Parathyroid adenoma (tissue), 2 donors: Measurements from ENCODE around the gene PON3.

Experiments
- H2AFZ ChIP-seq: fragments of 300-600 bp; sonication (generic); one replicate; pipeline ENCODE4 v1.7.0; 2017; ENCODE audit warnings: antibody characterized with exemption, mild to moderate bottlenecking
- H3K27ac ChIP-seq: fragments of 300-600 bp; sonication (generic); one replicate; pipeline ENCODE4 v1.7.0; 2017
- H3K27me3 ChIP-seq: fragments of 300-600 bp; sonication (generic); one replicate; pipeline ENCODE4 v1.7.0; 2017; ENCODE audit warnings: low read length; ENCODE audit not compliant: control insufficient read depth, insufficient read depth
- H3K36me3 ChIP-seq: fragments of 300-600 bp; sonication (generic); one replicate; pipeline ENCODE4 v1.7.0; 2017; ENCODE audit warnings: low read length; ENCODE audit not compliant: control insufficient read depth, insufficient read depth
- H3K4me1 ChIP-seq: fragments of 300-600 bp; sonication (generic); one replicate; pipeline ENCODE4 v1.7.0; 2017; ENCODE audit warnings: control low read depth
- H3K4me2 ChIP-seq: fragments of 300-600 bp; sonication (generic); one replicate; pipeline ENCODE4 v1.7.0; 2017; ENCODE audit warnings: low read length
- H3K4me3 ChIP-seq: fragments of 300-600 bp; sonication (generic); one replicate; pipeline ENCODE4 v1.7.0; 2017; ENCODE audit warnings: low read depth, low read length
- H3K79me2 ChIP-seq: fragments of 300-600 bp; sonication (generic); one replicate; pipeline ENCODE4 v1.7.0; 2017; ENCODE audit warnings: control low read depth
- H3K9ac ChIP-seq: fragments of 300-600 bp; sonication (generic); one replicate; pipeline ENCODE4 v1.7.0; 2017; ENCODE audit warnings: mild to moderate bottlenecking
- H3K9me3 ChIP-seq: fragments of 300-600 bp; sonication (generic); one replicate; pipeline ENCODE4 v1.7.0; 2017; ENCODE audit warnings: low read length; ENCODE audit not compliant: control insufficient read depth
- TF ChIP-seq, protein P1 (sequence below): fragments of 300-600 bp; sonication (generic); IDR thresholded peaks from one replicate; pipeline ENCODE4 v1.7.0; 2017; ENCODE audit warnings: antibody characterized with exemption, mild to moderate bottlenecking
- donor health status: primary hyperparathyroidism.

The PON3 gene

DNA sequence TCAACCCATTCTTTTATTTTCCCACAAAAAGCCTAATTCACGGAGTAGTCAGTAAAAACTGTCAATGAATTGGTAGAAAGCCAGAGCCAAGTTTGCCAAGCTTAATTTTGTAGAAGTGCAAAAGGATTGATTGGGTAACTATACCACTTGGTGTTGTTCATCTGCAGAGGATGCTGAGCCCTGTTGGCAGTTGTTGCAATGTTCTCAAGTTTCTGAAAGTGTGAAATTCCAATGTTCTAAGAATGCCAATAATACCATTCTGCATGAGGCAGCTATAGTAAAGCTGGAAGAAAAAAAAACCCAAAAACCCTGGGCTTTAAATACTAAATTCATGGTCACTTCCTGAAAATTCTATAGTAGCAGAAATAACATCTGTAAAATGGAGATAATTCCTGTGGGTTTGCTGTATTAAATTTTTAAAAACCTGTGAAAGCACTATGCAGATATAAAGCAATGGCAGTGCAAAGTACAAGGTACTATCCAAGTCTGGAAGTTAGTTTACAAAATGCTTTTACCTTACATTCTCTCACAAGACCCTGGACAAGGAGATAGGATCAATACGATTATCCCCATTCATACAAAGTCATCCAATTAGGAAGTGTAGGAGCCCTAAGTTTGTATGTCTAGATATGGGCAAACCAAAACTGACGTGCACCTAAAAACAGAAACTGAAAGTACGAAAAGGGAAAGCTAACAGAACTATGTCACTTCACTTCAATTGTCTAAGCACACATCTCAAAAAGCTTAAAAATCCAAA, 65.8 kb downstream of the PON3 start:
- H3K9ac ChIP-seq, result no peak overlapping the region
- H3K4me2 ChIP-seq, result no peak overlapping the region
- TF ChIP-seq, protein P1, sequence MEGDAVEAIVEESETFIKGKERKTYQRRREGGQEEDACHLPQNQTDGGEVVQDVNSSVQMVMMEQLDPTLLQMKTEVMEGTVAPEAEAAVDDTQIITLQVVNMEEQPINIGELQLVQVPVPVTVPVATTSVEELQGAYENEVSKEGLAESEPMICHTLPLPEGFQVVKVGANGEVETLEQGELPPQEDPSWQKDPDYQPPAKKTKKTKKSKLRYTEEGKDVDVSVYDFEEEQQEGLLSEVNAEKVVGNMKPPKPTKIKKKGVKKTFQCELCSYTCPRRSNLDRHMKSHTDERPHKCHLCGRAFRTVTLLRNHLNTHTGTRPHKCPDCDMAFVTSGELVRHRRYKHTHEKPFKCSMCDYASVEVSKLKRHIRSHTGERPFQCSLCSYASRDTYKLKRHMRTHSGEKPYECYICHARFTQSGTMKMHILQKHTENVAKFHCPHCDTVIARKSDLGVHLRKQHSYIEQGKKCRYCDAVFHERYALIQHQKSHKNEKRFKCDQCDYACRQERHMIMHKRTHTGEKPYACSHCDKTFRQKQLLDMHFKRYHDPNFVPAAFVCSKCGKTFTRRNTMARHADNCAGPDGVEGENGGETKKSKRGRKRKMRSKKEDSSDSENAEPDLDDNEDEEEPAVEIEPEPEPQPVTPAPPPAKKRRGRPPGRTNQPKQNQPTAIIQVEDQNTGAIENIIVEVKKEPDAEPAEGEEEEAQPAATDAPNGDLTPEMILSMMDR, result no peak
- no peaks in the 10 kb centered on the region for H3K4me1 ChIP-seq
- no peaks in the 10 kb centered on the region for H3K36me3 ChIP-seq
- no peaks in the 10 kb centered on the region for H3K79me2 ChIP-seq
- no peak overlapping the region for H3K27ac ChIP-seq
- H3K4me3 ChIP-seq, result no peak overlapping the region
- H3K27me3 ChIP-seq, result no peaks in the 10 kb centered on the region
- no peaks in the 10 kb centered on the region for H3K9me3 ChIP-seq
- H2AFZ ChIP-seq, result no peak overlapping the region

- no peaks in the 10 kb centered on the region for H3K36me3 ChIP-seq
- H3K4me3 ChIP-seq, result no peak overlapping the region
These were observed 68.8 kb downstream of the PON3 start for GRCh38 chr7:95327356-95327755.

GRCh38 chr7:95324431-95324830, 71.7 kb downstream of the PON3 start, which contains the start of gene PON1:
TSS of gene PON1 (minus strand) at chr7:95324532. CDS start at chr7:95324475, 57 bp downstream.
- Histone ChIP-seq H3K4me1 (no peaks in the 10 kb centered on the region), H3K9ac (no peak within 1 kb of the TSS), H3K36me3 (no peaks in the 10 kb centered on the region), H3K27me3 (no peaks in the 10 kb centered on the region), H3K79me2 (no peaks in the 10 kb centered on the region), H2AFZ (peak within 1 kb of the TSS; percentile 34), H3K4me2 (no peak within 1 kb of the TSS), H3K9me3 (no peaks in the 10 kb centered on the region), H3K27ac (no peak within 1 kb of the TSS), H3K4me3 (no peak within 1 kb of the TSS)
- TF ChIP-seq, protein P1, result no peak

More at GRCh38 chr7:95327356-95327755, 68.8 kb downstream of the PON3 start:
- no peak overlapping the region for H2AFZ ChIP-seq
- no peaks in the 10 kb centered on the region for H3K27me3 ChIP-seq
- H3K79me2 ChIP-seq, result no peaks in the 10 kb centered on the region
- H3K4me1 ChIP-seq, result no peaks in the 10 kb centered on the region
- H3K27ac ChIP-seq, result no peak overlapping the region
- H3K9me3 ChIP-seq, result no peaks in the 10 kb centered on the region
- TF ChIP-seq, protein P1, result no peak
- no peak overlapping the region for H3K9ac ChIP-seq
- no peak overlapping the region for H3K4me2 ChIP-seq

GRCh38 chr7:95323410-95324129, 72.6 kb downstream of the PON3 start:
- Histone ChIP-seq H3K4me1 (no peaks in the 10 kb centered on the region), H3K4me3 (no peak overlapping the region), H3K9me3 (no peaks in the 10 kb centered on the region), H3K9ac (no peak overlapping the region), H3K27ac (no peak overlapping the region), H3K27me3 (no peaks in the 10 kb centered on the region), H3K36me3 (no peaks in the 10 kb centered on the region), H3K79me2 (no peaks in the 10 kb centered on the region), H3K4me2 (no peak overlapping the region), H2AFZ (no peak overlapping the region)
- TF ChIP-seq, protein P1, result no peak
